SHP77 treated with DMSO at 0.1 percent for 48 hours (cell line): ENCODE results near the gene NRN1.
"Not testable (repeated sequence)": the region's sequence is repeated elsewhere in the genome, so short reads cannot be mapped to it uniquely, and the experiment has no call there.

Experiments
- DNase-seq: peaks from one replicate; lab custom pipeline; 2025; lab: John Stamatoyannopoulos, UW

The NRN1 gene

GRCh38 chr6:6006428-6007365 is at the start of gene NRN1:
NRN1 (minus strand) TSS chr6:6006925; CDS start chr6:6006749, 176 bp downstream.
- DNase-seq, result peak; percentile 43

GRCh38 chr6:6052216-6052615 is 45.5 kb upstream of the NRN1 start:
- no peak for DNase-seq

GRCh38 chr6:6046716-6047115 is 40.0 kb upstream of the NRN1 start:
- no peak for DNase-seq

GRCh38 chr6:6039946-6040509 is 33.3 kb upstream of the NRN1 start:
- no peak for DNase-seq

- DNase-seq, result no peak
These were observed 30.5 kb upstream of the NRN1 start for GRCh38 chr6:6037179-6037578.

- no peak for DNase-seq
These were observed 27.1 kb upstream of the NRN1 start for GRCh38 chr6:6033858-6034257.

GRCh38 chr6:6026513-6027205 is 19.9 kb upstream of the NRN1 start:
- DNase-seq, result no peak

- no peak for DNase-seq
These were observed 19.0 kb upstream of the NRN1 start for GRCh38 chr6:6025736-6026135.

GRCh38 chr6:6024220-6024619 is 17.5 kb upstream of the NRN1 start:
- DNase-seq, result no peak

GRCh38 chr6:6022841-6023240 is 16.1 kb upstream of the NRN1 start:
- not testable (repeated sequence) for DNase-seq

GRCh38 chr6:6008648-6009421 is 2.1 kb upstream of the NRN1 start:
- DNase-seq, result peak; percentile 75

- DNase-seq, result no peak
These were observed 1.4 kb upstream of the NRN1 start for GRCh38 chr6:6008089-6008647.

- DNase-seq, result peak; percentile 42
These were observed 802 bp upstream of the NRN1 start for GRCh38 chr6:6007366-6008088.

GRCh38 chr6:6006006-6006427 is 708 bp downstream of the NRN1 start:
- peak; percentile 10 for DNase-seq

GRCh38 chr6:6005051-6006005 is 1.4 kb downstream of the NRN1 start:
- DNase-seq, result no peak

- DNase-seq, result no peak
These were observed 2.2 kb downstream of the NRN1 start for GRCh38 chr6:6004390-6004995.

- no peak for DNase-seq
These were observed 2.9 kb downstream of the NRN1 start for GRCh38 chr6:6003621-6004366.

GRCh38 chr6:6002848-6003620 is 3.7 kb downstream of the NRN1 start:
- no peak for DNase-seq
